ENCODE results near the gene UBTF.

The UBTF gene

GRCh38 chr17:44170499-44171201, 48.8 kb downstream of the UBTF start, which contains the start of gene ASB16:
Gene ASB16, plus strand, starts transcription at chr17:44170704. Its CDS starts 86 bp downstream, at chr17:44170790.
- no peak for DNase-seq (ENCODE audit: extremely low read depth in 1 of 2, low read depth in 1 of 2)

- no peak for DNase-seq (ENCODE audit: extremely low read depth in 1 of 2, low read depth in 1 of 2)
Measured at GRCh38 chr17:44170135-44170498, 49.4 kb downstream of the UBTF start.

DNA sequence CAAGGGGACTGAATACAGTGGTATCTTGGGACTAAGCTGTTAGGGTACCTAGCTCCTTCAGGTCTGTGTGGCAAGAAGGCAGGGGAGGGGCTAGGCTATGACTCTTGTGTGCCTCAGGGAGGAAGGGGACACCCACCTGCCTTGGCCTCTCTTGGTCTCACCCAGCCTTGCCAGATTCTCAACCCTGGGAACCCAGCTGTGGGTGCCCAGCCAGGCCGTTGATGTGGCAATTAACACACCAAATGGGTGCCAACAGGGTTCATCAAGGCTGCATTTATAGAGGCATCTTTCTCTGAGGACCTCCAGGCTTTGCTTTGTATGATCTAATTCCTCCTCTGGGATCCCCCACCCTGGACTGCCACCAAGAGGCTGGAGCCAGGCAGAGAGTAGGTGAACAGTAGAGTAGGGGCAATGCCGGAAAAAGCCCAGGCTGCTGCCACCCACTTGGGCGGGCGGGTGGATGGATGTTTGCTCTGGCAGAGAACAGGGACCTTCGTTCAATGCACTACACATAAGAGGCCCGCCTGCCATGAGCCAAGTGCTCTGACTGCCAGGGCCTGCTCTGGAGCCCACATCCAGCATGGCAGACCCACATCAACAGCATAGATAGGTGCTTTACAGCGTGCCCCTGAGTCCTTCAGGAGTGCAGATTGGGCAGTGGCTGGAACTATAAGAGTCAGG, 52.2 kb downstream of the UBTF start:
- no peak for DNase-seq (ENCODE audit: extremely low read depth in 1 of 2, low read depth in 1 of 2)

DNA sequence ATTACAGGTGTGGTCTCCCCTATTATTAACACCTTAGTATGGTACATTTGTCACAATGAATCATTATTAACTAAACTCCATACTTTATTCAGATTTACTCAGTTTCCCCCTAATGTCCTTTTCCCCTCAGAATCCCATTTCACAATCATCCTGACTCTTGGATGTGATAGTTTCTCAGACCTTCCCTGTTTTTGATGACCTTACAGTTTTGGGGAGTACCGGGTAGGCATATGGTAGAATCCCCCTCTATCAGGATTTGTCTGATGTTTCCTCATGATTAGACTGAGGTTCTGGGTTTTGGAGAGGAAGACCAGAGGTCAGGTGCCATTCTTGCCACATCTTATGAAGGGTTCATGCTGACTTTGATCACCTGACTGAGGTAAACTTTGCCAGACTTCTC, 55.0 kb downstream of the UBTF start:
- no peak for DNase-seq (ENCODE audit: extremely low read depth in 1 of 2, low read depth in 1 of 2)

GRCh38 chr17:44159519-44160210, 59.8 kb downstream of the UBTF start:
- DNase-seq (ENCODE audit: extremely low read depth in 1 of 2, low read depth in 1 of 2): no peak

DNA sequence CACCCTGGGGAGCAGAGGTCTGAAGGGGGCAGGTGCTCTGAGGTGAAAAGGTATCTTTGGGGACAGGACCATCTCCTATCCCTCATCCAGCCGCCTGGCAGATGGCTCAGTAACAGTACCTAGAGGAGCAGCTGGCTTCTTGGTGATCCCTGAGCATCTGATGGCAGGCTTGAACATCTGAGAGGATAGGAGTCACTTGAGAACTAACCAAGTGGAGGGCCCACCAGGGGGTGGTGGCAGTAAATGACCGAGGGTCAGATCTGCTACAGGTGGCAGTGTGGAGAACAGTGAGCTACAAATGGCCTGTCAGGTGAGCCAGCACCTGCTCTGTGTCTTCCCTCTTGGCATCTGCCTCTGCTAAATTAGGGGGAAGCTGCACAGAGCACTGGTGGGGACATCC, 64.0 kb downstream of the UBTF start:
- DNase-seq (ENCODE audit: extremely low read depth in 1 of 2, low read depth in 1 of 2): no peak

Measured in activated CD8-positive, alpha-beta memory T cell treated with anti-CD3 and anti-CD28 coated beads for 1 hour (primary cell).